CD4-positive, alpha-beta T cell treated with Interleukin-17A for 1 hour (primary cell): Measurements from ENCODE around the gene MAGEA4.
"Not testable (repeated sequence)": the region's sequence is repeated elsewhere in the genome, so short reads cannot be mapped to it uniquely, and the experiment has no call there.

Source experiments
- DNase-seq: peaks from one replicate; pipeline ENCODE4 v3.0.0-alpha.2; 2020

Gene MAGEA4, protein sequence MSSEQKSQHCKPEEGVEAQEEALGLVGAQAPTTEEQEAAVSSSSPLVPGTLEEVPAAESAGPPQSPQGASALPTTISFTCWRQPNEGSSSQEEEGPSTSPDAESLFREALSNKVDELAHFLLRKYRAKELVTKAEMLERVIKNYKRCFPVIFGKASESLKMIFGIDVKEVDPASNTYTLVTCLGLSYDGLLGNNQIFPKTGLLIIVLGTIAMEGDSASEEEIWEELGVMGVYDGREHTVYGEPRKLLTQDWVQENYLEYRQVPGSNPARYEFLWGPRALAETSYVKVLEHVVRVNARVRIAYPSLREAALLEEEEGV

DNA sequence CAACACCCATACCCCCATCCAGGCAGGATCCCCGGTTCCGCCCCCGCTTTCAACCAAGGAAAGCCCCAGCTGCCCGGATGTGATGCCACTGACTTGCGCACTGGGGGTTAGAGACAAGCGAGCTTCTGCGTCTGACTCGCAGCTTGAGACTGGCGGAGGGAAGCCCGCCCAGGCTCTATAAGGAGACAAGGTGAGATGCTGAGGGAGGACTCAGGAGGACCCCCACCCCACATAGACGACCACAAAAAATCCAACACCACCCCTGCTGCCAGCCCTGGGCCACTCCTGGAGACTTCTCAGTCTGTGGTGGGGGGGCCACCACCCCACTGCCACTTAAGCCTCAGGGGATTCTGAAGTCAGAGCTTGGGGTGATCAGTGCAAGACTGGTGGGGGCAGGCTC, at the start of gene MAGEA4:
MAGEA4 (plus strand) TSS at position 110 of the 400 bp plus-strand sequence. CDS start 10,776 bp downstream, outside the sequence.
- DNase-seq = no peak

GRCh38 chrX:151870602-151871001, 42.1 kb upstream of the MAGEA4 start:
- DNase-seq = no peak

GRCh38 chrX:151871244-151871643, 41.4 kb upstream of the MAGEA4 start:
- DNase-seq = no peak

GRCh38 chrX:151873096-151873495, 39.6 kb upstream of the MAGEA4 start:
- DNase-seq = no peak

GRCh38 chrX:151875270-151876026, 37.2 kb upstream of the MAGEA4 start:
- no peak for DNase-seq

GRCh38 chrX:151878574-151878973, 34.1 kb upstream of the MAGEA4 start:
- no peak for DNase-seq

- DNase-seq = no peak
Observed at GRCh38 chrX:151879856-151880255, 32.8 kb upstream of the MAGEA4 start.

DNA sequence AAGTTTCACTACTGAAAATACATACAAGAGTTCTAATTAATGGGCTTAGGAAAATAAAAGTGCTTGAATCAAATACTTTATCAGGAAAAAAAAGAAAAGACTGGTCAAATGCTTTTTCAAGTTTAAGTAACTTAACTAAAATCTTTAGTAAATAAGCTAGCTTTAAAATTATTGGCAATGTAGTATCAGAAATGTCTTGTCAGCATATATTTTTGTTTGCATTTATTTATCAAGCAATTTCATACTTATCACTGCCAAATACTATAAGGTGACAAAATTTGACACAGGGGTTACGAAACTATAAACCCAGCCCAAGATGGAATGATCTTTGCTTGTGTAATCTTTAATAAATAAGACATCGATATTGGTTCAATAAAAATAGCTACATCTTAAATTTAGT, 31.8 kb upstream of the MAGEA4 start:
- no peak for DNase-seq

- no peak for DNase-seq
Observed at GRCh38 chrX:151889421-151889820, 23.3 kb upstream of the MAGEA4 start.

DNA sequence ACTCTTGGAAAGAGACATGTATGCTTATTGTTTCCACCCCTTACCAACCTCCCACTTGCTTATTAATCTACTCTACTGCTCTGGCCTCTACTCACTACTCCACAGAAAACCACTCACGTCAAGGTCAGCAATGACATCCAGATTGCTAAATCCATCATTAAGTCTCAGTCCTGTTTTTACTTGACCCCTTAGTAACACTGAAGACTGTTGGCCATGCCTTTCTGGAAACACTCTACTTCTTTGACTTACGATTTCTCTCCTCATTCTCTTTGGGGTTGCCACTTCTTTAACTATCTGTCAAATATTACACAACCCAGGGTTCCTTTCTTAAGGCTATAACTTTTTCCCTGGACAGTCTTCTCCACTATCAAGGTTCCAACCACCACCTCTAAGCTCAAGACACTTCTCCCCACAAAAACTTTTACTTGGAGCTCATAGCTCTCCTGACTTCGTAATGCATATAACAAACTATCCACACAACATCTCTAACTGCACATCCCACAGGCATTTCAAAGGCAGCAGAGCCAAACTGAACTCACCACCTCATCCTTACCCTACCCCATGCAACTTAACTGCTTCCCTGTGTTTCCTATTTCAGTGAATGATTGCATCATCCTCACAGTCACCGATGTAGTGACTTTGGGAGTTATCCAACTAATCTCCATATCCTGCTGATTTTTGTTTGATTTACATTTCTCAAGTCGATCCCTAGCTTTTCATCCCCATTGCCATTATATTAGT, 15.8 kb upstream of the MAGEA4 start:
- no peak for DNase-seq

GRCh38 chrX:151899622-151900021, 13.1 kb upstream of the MAGEA4 start:
- DNase-seq = no peak

- no peak for DNase-seq
Observed at GRCh38 chrX:151901826-151902225, 10.9 kb upstream of the MAGEA4 start.

GRCh38 chrX:151902813-151903591, 9.7 kb upstream of the MAGEA4 start:
- DNase-seq = no peak

GRCh38 chrX:151904989-151905388, 7.7 kb upstream of the MAGEA4 start:
- DNase-seq = no peak

DNA sequence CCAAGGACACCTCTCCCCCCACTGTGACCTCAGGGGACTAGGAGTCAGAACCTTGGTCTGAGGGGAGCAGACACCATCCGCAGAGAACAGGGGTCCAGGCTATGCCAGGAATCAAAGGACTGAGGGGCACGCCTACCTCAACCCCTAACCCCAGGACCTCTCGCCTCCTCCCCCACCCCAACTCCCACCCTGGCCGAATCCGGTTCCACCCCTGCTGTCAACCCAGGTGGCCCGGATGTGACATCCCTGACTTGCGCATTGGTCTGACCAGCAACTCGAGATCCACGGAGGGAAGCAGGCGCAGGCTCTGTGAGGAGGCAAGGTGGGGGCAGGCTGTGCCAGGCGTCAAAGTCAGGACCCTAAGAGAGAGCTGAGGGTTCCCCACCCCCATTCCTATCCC, 468 bp upstream of the MAGEA4 start:
- DNase-seq = no peak

DNA sequence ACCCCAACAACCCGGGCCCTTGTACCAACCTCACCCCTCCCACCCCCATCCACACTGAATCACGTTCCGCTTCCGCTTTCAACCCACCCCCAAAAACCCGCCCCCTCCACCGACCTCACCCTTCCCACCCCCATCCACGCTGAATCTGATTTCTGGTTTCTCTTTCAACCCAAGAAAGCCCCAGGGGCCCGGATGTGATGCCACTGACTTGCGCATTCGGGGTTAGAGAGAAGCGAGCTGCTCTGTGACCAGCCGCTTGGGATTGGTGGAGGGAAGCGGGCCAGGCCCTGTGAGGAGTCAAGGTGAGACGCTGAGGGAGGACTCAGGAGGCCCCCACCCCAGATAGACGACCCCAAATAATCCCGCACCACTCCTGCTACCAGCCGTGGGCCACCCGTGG, 6.0 kb downstream of the MAGEA4 start:
- DNase-seq = not testable (repeated sequence)

DNA sequence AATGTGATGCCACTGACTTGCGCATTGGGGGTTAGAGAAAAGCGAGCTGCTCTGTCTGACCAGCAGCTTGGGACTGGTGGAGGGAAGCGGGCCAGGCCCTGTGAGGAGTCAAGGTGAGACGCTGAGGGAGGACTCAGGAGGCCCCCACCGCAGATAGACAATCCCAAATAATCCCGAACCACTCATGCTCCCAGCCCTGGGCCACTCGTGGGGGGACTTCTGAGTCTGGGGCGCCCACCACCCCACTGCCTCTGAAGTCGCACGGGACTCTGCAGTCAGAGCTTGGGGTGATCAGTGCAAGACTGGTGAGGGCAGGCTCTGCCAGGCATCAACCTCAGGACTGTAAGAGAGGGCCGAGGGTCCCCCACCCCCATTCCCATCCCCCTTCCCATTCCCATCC, 6.9 kb downstream of the MAGEA4 start:
- DNase-seq = no peak

- no peak for DNase-seq
Observed at GRCh38 chrX:151920101-151920500, 7.4 kb downstream of the MAGEA4 start.

DNA sequence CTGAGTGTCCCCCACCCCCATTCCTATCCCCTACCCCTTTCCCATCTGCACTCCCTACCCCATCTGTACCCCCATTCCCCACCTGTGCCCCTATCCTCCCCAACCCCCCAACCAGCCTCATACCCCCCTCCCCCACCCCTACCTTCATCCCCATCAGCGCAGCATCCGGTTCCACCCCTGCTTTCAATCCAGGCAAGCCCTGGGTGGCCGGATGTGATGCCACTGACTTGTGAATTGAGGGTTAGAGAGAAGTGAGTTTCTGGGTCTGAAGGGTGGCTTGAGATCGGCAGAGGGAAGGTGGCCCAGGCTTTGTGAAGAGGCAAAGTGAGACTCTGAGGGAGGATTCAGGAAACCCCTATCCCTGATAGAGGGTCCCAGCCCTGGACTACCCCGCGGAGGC, 7.8 kb downstream of the MAGEA4 start:
- no peak for DNase-seq

GRCh38 chrX:151921292-151921691, 8.6 kb downstream of the MAGEA4 start:
- no peak for DNase-seq

DNA sequence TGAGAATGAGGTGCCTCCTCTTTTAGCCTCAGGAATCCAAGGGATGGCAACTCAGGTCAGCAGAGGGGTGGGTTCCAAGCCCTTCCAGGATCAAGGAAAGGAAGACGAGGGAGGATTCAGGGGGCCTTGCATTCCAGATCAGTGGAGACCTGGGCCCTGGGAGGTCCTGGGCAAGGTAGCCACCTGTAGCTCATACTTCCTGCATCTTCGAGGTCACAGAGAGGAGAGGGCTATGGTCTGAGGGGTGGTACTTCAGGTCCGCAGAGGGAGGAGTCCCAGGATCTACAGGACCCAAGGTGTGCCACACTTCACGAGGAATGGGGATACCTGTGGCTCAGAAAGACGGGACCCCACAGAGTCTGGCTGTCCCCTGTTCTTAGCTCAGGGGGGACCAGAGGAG, 9.2 kb downstream of the MAGEA4 start:
- DNase-seq = no peak

- DNase-seq = no peak
Observed at GRCh38 chrX:151922692-151923091, 10.0 kb downstream of the MAGEA4 start.

- no peak for DNase-seq
Observed at GRCh38 chrX:151923648-151924047, 11.0 kb downstream of the MAGEA4 start.
